GM23338 (cell line): ENCODE results near the gene OBP2A. TPM values are rescaled to one million over a fixed set of nuclear protein-coding genes. Genes with fewer than 3 reads are reported as not detected.

Experiments used
- ATAC-seq: fragments of 200-7000 bp; cut with Tn5 transposase; 3 replicates; pipeline ENCODE4 v1.9.1; 2020
- DNase-seq: peaks from one replicate; pipeline ENCODE4 v3.0.0-alpha.2; 2015; ENCODE audit warnings: low spot score
- H2AFZ ChIP-seq: fragments of 200-600 bp; sonication (generic); 2 replicates; pipeline ENCODE4 v1.8.0; 2016; ENCODE audit warnings: antibody characterized with exemption, mild to moderate bottlenecking, moderate library complexity
- H3F3A ChIP-seq: fragments of 200-600 bp; sonication (generic); replicated peaks from 2 replicates; pipeline ENCODE4 v1.8.0; 2017; ENCODE audit warnings: antibody characterized with exemption, mixed run types, low read depth
- H3K27ac ChIP-seq: fragments of 200-600 bp; sonication (generic); 2 replicates; pipeline ENCODE4 v1.6.1; 2016; ENCODE audit warnings: low read depth
- H3K27me3 ChIP-seq: fragments of 200-600 bp; sonication (generic); 2 replicates; pipeline ENCODE4 v1.8.0; 2016; ENCODE audit warnings: mild to moderate bottlenecking, mixed run types, moderate library complexity; ENCODE audit not compliant: insufficient read depth
- H3K36me3 ChIP-seq: fragments of 200-600 bp; sonication (generic); 2 replicates; pipeline ENCODE4 v1.8.0; 2016; ENCODE audit warnings: mild to moderate bottlenecking; ENCODE audit not compliant: insufficient read depth
- H3K4me1 ChIP-seq: fragments of 200-600 bp; sonication (generic); 2 replicates; pipeline ENCODE4 v1.8.0; 2016; ENCODE audit warnings: mild to moderate bottlenecking, moderate library complexity; ENCODE audit not compliant: insufficient read depth
- H3K4me2 ChIP-seq: fragments of 200-600 bp; sonication (generic); 2 replicates; pipeline ENCODE4 v1.7.1; 2017; ENCODE audit warnings: mixed run types
- H3K4me3 ChIP-seq: fragments of 200-600 bp; sonication (generic); 2 replicates; pipeline ENCODE4 v1.6.1; 2016; ENCODE audit warnings: mixed run types
- H3K79me2 ChIP-seq: fragments of 200-600 bp; sonication (generic); replicated peaks from 2 replicates; pipeline ENCODE4 v1.8.0; 2017; ENCODE audit warnings: mild to moderate bottlenecking; ENCODE audit not compliant: insufficient read depth
- H3K9me2 ChIP-seq: fragments of 200-600 bp; sonication (generic); 2 replicates; pipeline ENCODE4 v1.8.0; 2017; ENCODE audit not compliant: insufficient read depth
- H4K20me1 ChIP-seq: fragments of 200-600 bp; sonication (generic); replicated peaks from 2 replicates; pipeline ENCODE4 v1.8.0; 2017; ENCODE audit warnings: mild to moderate bottlenecking; ENCODE audit not compliant: insufficient read depth
- H3K27ac Mint-ChIP-seq: 2 replicates; pipeline ENCODE4 v1.8.0; 2020; ENCODE audit warnings: inconsistent platforms, mild to moderate bottlenecking, moderate library complexity, mixed read lengths
- H3K27me3 Mint-ChIP-seq: 3 replicates; pipeline ENCODE4 v1.8.0; 2022; ENCODE audit warnings: low read depth, mild to moderate bottlenecking, moderate library complexity, mixed read lengths, inconsistent platforms; ENCODE audit not compliant: insufficient read depth, poor library complexity
- H3K36me3 Mint-ChIP-seq: 3 replicates; pipeline ENCODE4 v1.8.0; 2021; ENCODE audit warnings: low read depth, mild to moderate bottlenecking, inconsistent platforms, moderate library complexity, mixed read lengths
- H3K4me1 Mint-ChIP-seq: 3 replicates; pipeline ENCODE4 v1.8.0; 2020; ENCODE audit warnings: mild to moderate bottlenecking, inconsistent platforms, mixed read lengths
- H3K4me3 Mint-ChIP-seq: 3 replicates; pipeline ENCODE4 v1.8.0; 2021; ENCODE audit warnings: moderate library complexity, mild to moderate bottlenecking, inconsistent platforms, mixed read lengths
- H3K9me3 Mint-ChIP-seq: 3 replicates; pipeline ENCODE4 v1.8.0; 2020; ENCODE audit warnings: moderate library complexity, mild to moderate bottlenecking, inconsistent platforms, mixed read lengths
- CTCF ChIP-seq, 2 experiments: fragments of 200-600 bp in 1 of 2; sonication (generic) in 1 of 2; conservative IDR thresholded peaks; 2 replicates each; pipeline versions ENCODE4 v1.5.1 to v1.6.1; 2016 to 2017; ENCODE audit warnings: antibody characterized with exemption in 2 of 2, low read depth in 2 of 2, mild to moderate bottlenecking in 2 of 2, moderate library complexity in 1 of 2
- ETS1 ChIP-seq: IDR thresholded peaks from 2 replicates; pipeline ENCODE4 v1.6.1; 2016; ENCODE audit warnings: antibody characterized with exemption
- JUNB ChIP-seq: IDR thresholded peaks from one replicate; pipeline ENCODE4 v1.6.1; 2016; ENCODE audit warnings: antibody characterized with exemption; ENCODE audit not compliant: unreplicated experiment
- NANOG ChIP-seq: IDR thresholded peaks from 2 replicates; pipeline ENCODE4 v1.6.1; 2016; ENCODE audit warnings: antibody characterized with exemption, borderline replicate concordance
- POLR2AphosphoS5 ChIP-seq: IDR thresholded peaks from 2 replicates; pipeline ENCODE4 v1.6.1; 2016; ENCODE audit warnings: antibody characterized with exemption, low read depth
- REST ChIP-seq: IDR thresholded peaks from one replicate; pipeline ENCODE4 v1.6.1; 2018; ENCODE audit warnings: antibody characterized with exemption; ENCODE audit not compliant: unreplicated experiment
- ZNF114 ChIP-seq: fragments of 250-450 bp; sonication (Bioruptor Pico); IDR thresholded peaks from 2 replicates; pipeline ENCODE4 v1.5.0; 2020; ENCODE audit warnings: mild to moderate bottlenecking, moderate library complexity
- ZNF331 ChIP-seq: fragments of 250-450 bp; sonication (Bioruptor Pico); IDR thresholded peaks from 2 replicates; pipeline ENCODE4 v1.5.0; 2020; ENCODE audit warnings: low read depth, mild to moderate bottlenecking, moderate library complexity
- ZNF462 ChIP-seq: fragments of 250-450 bp; sonication (Bioruptor Pico); IDR thresholded peaks from 2 replicates; pipeline ENCODE4 v1.5.0; 2020; ENCODE audit warnings: mild to moderate bottlenecking, moderate library complexity
- polyA plus RNA-seq: library from polyadenylated mRNA; unstranded; fragments of >200 nt; fragmentation: Nextera tagmentation; extraction: Ambion mirVana; gene quantifications from 2 replicates; pipeline ENCODE4 v1.2.1, GENCODE V29; 2016
- total RNA-seq: library from RNA; depleted of rRNA; stranded (reverse); fragments of >200 nt; shearing (Covaris generic); gene quantifications from 2 replicates; pipeline ENCODE4 v1.2.3, GENCODE V29; 2014

The OBP2A gene
- total and polyA plus RNA-seq, 2 experiments from 2014 or later: not detected

- H3K4me1 Mint-ChIP-seq: no peaks in the 10 kb centered on the region; the same call in 2 of the 3 replicates
- no peak overlapping the region for H3K27ac Mint-ChIP-seq
- Histone ChIP-seq H3F3A (no peaks in the 10 kb centered on the region), H3K4me3 (no peak overlapping the region), H3K79me2 (no peaks in the 10 kb centered on the region), H3K36me3 (no peaks in the 10 kb centered on the region), H4K20me1 (no peaks in the 10 kb centered on the region), H3K4me1 (no peaks in the 10 kb centered on the region), H3K27ac (no peak overlapping the region), H3K9me2 (0 out of 2 replicates have a peak, but pooled peaks cover 6% of the 10 kb centered on the region), H3K27me3 (no peaks in the 10 kb centered on the region), H3K4me2 (no peak overlapping the region), H2AFZ (no peak overlapping the region)
- no peak for TF ChIP-seq CTCF (conservative IDR thresholded peaks at IDR 0.05; ENCODE audit: low read depth in 2 of 2)
- TF ChIP-seq REST: no peak
- TF ChIP-seq POLR2AphosphoS5: no peak
- no peak overlapping the region for H3K4me3 Mint-ChIP-seq
- ATAC-seq: no peak
- DNase-seq: no peak
- no peaks in the 10 kb centered on the region for H3K36me3 Mint-ChIP-seq
- H3K27me3 Mint-ChIP-seq: no peaks in the 10 kb centered on the region
- H3K9me3 Mint-ChIP-seq: peaks cover 1% of the 10 kb centered on the region
These were observed 30.2 kb downstream of the OBP2A start for GRCh38 chr9:135575995-135576631.

- Histone ChIP-seq H3K4me2 (no peak overlapping the region), H3K9me2 (0 out of 2 replicates have a peak, but pooled peaks cover 6% of the 10 kb centered on the region), H3K4me3 (no peak overlapping the region), H3K36me3 (no peaks in the 10 kb centered on the region), H3K4me1 (no peaks in the 10 kb centered on the region), H3K79me2 (no peaks in the 10 kb centered on the region), H3F3A (no peaks in the 10 kb centered on the region), H3K27ac (no peak overlapping the region), H4K20me1 (no peaks in the 10 kb centered on the region), H3K27me3 (no peaks in the 10 kb centered on the region), H2AFZ (no peak overlapping the region)
- Mint-ChIP-seq H3K4me3 (no peak overlapping the region), H3K36me3 (peaks cover 3% of the 10 kb centered on the region; the same call in 1 of the 3 replicates), H3K4me1 (no peaks in the 10 kb centered on the region), H3K27ac (no peak overlapping the region), H3K27me3 (no peaks in the 10 kb centered on the region), H3K9me3 (peaks cover 11% of the 10 kb centered on the region)
- DNase-seq (no peak), ATAC-seq (no peak)
- TF ChIP-seq ZNF331 (CRISPR knock-in tag) (no peak), NANOG (no peak), ETS1 (no peak), POLR2AphosphoS5 (no peak), ZNF114 (CRISPR knock-in tag) (no peak), ZNF462 (CRISPR knock-in tag) (no peak), JUNB (no peak)
These were observed 31.3 kb downstream of the OBP2A start for GRCh38 chr9:135577256-135577655.
